ENCODE measurements around the gene REEP6.
"Not testable (repeated sequence)": the region's sequence is repeated elsewhere in the genome, so short reads cannot be mapped to it uniquely, and the experiment has no call there.

The REEP6 gene

DNA sequence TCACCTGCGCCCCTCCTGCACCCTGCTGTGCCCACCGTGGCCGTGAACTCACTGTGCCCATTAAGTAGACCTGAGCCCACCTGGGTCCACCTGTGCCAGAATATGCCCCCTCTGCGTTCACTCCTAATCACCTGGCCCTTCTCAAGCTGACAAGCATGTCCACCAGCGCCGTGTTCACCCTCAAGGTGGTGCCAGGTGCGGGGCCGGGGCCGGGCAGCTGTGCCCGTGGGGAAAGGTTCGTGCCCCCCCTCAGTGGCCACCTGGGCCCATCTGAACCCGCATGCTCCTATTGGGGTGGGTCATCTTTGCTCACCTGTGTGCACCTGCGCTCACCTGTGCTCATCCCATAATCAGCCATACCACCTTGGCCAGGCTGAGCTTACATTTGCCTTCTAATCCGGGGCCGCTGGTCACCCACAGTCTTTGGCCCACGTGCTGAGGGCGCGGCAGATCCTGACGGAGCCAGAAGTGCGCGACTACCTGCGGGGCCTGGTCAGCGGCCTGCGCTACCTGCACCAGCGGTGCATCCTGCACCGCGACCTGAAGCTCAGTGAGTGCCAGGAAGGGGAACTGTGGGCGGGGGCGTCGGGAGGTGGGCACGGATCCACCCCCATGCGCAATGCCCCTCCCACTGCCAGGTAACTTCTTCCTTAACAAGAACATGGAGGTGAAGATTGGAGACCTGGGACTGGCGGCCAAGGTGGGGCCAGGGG, 35.2 kb downstream of the REEP6 start:
- no peak for DNase-seq

DNA sequence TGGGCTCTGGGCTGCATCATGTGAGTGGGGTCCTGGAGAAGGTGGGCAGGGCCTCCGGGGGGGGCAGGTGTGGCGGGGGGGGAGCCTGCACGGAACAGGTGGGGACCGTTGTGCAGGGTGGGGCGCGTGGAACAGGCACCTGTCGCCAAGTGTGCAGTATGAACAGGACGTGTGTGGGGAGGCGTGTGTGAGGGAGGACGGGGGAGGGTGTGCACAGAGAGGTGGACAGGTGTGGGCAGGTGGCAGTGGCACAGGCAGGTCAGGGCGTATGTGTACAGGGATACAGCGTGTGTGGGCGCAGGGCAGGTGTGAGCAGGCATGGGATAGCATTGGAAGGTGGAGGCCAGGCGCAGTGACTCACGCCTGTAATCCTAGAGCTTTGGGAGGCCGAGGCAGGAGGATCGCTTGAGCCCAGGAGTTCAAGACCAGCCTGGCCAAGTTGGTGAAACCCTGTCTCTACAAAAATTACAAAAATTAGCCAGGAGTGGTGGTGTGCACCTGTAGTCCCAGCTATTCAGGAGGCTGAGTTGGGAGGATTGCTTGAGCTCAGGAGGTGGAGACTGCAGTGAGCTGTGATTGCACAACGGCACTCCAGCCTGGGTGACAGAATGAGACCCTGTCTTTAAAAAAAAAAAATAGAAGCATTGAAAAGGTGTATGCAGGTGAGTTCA, 36.1 kb downstream of the REEP6 start:
- DNase-seq: no peak

DNA sequence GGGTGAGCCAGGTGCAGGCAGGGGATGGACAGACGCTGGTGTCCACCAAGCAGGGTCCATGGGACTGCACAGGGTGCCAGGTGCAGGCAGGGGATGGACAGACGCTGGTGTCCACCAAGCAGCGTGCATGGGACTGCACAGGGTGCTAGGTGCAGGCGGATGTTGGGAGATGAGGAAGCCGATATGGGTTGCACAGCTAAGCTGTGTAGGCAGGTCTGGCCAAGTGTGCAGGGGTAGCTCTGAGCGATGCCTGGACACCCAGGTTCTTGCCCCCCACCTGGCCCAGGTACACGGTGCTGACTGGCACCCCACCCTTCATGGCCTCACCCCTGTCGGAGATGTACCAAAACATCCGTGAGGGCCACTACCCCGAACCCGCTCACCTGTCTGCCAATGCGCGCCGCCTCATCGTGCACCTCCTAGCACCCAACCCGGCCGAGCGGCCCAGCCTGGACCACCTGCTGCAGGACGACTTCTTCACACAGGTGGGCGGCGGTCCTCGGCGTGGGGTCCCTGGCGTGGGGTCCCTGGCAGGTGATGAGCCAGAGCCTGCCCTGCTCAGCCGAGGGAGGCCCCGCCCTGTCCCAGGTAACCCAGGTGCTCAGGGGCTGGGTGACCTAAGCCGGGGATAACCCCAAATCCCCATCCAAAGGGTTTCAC, 36.8 kb downstream of the REEP6 start:
- DNase-seq: no peak

DNA sequence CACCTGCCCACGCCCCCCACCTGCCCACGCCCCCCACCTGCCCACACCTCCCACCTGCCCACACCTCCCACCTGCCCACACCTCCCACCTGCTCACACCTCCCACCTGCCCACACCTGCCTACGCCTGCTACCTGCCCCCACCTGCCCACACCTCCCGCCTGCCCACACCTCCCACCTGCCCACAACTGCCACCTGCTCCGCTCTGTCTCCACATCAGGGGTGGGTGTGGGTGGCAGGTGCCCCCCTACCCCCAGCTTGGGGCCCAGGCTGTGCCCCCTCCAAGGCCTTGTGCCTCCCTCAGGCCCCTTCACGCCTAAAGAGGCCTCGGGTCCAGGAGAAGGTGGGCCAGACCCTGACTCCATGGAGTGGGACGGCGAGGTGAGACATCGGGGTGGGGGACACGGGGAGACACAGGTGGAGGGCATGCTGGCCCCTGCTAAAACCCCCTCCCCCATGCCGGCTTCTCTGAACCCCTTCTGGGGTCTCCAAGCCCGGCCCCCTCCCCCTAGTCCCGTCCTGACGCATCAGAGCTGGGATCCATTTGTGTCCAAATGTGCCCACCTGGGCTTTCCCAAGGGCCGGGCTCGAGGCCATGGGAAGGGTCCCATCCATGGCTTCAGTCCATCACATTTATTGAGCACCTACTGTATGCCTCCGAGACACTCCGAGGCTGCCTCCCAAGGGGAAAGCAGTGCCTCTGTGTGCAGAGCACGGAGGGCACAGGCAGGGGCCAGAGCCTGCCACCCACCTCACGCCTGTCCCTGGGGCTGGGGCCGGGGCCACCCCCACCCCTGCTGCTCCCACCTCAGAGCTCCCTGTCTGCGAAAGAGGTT, 37.8 kb downstream of the REEP6 start:
- no peak for DNase-seq

DNA sequence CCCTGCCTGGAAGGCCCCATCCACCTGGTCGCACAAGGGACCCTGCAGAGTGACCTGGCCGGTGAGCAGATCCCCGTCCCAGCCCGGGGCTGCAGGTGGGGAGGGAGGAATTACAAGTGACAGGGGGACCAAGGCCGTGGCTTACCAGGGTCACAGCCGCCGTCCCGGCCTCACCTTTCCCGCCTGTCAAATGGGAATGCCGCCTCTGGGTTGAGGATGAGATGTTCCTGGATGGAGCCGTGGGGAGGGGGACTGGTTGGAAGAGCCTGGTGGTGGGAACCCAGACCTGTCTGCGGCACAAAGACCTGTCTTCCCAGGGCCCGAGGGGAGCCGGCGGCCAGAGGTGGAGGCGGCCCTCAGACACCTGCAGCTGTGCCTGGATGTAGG, 38.4 kb downstream of the REEP6 start:
- DNase-seq: no peak

DNA sequence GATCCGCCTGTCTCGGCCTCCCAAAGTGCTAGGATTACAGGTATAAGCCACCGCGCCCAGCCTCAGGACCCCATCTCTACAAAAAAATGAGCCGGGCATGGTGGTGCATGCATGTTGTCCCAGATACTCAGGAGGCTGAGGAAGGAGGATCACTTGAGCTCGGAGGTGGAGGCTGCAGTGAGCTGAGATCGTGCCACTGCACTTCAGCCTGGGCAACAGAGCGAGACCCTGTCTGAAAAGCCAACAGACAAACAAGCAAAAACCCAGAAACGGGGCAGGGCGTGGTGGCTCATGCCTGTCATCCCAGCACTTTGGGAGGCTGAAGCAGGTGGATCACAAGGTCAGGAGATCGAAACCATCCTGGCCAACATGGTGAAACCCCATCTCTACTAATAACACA, 39.9 kb downstream of the REEP6 start:
- DNase-seq: not testable (repeated sequence)

DNA sequence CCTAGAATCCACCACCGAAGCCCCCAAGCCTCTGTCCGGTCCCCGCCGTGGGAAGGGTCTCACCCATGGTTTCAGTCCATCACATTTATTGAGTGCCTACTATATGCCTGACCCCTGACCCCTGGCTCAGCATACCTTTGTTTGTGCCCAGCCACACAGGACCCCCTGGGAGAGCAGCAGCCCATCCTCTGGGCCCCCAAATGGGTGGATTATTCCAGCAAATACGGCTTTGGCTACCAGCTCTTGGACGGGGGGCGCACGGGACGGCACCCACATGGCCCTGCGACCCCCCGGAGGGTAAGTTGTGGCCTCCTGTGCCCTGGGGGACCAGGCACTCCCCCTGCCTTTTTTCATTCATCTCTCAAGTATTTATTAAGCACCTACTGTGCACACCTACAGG, 40.6 kb downstream of the REEP6 start:
- DNase-seq: no peak

DNA sequence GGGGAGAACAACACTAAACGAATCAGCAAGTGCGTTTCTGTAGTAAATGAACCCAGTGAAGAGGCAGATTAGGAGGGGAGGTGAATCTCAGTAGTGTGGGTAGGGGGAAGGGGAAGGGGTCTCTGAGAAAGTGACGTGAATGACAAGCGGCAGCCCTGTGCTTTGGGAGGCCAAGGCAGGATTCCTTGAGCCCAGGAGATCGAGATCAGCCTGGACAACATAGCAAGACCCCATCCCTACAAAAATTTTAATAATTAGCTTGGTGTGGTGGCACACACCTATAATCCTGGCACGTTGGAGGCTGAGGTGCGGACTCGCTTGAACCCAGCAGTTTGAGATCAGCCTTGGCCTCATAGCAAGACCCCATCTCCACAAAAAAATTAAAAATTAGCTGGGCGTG, 41.0 kb downstream of the REEP6 start:
- no peak for DNase-seq

DNA sequence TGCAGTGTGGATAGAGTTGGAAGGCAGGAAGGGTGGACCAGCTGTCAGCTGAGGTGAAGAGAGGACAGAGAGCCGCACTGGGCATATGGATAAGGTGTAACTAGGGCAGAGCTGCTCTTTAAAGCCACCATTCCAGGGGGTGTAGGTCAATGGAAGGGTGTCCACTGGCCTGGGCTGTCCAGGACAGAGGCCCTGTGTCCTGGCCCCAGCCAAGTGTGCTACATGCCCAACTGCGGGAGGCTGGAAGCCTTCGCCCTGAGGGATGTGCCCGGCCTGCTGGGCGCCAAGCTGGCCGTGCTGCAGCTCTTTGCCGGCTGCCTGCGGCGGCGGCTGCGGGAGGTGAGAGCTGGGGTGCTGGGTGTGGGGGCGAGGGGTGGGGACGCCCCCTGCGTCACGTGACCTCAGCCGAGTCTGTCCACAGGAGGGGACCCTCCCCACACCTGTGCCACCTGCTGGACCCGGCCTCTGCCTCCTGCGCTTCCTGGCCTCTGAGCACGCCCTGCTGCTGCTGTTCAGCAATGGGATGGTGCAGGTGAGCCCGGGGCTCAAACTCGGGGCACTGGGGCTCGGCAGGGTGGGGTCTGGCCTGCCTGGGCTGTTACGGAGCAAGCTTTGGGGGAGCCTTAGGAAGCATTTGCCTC, 42.6 kb downstream of the REEP6 start:
- no peak for DNase-seq

DNA sequence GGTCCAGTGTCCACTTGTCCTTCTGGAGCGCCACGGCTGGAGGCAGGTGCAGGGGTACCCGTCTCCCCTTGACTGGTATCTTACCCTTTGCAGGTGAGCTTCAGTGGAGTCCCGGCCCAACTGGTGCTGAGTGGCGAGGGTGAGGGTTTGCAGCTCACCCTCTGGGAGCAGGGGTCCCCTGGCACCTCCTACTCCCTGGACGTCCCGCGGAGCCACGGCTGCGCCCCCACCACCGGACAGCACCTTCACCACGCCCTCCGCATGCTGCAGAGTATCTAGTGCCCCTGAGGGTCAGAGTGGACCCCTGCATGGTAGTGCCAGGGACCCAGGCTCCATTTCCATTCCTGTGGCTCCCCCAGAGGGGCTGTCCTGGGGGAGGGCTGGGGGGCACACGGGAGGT, 44.0 kb downstream of the REEP6 start:
- DNase-seq: no peak

DNA sequence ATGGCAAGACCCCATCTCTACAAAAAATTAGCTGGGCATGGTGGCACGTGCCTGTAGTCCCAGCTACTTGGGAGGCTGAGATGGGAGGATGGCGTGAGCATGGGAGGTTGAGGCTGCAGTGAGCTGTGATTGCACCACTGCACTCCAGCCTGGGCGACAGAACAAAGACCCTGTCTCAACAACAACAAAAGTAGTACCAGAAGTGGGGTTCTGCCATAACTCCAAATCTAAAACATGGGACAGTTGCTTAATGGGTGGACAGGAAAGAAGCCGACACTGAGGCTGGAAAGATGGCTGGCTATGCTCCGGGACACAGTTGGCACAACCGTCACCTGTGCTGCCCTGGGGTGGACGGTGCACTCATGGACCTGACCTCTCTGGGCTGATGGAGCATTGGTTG, 44.7 kb downstream of the REEP6 start:
- DNase-seq: not testable (repeated sequence)

DNA sequence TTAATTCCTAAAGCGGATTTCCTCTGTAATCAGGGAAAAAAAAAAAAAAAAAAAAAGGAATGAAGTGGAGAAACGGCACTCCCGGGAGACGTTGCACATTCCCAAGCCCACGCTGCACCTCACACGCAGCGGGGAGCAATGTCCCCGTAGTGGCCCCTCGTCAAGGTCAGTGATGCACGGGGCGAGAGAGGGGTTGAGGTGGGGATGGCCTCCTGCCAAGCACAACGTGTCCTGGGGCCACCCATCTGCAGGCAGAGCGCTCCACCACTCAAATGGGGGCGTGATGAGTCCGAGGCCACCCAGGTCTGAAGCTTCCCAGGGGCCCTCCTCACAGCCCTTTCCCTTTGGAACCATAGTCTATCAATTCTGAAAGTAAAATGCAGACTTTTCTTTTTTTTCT, 48.0 kb downstream of the REEP6 start:
- DNase-seq: no peak

DNA sequence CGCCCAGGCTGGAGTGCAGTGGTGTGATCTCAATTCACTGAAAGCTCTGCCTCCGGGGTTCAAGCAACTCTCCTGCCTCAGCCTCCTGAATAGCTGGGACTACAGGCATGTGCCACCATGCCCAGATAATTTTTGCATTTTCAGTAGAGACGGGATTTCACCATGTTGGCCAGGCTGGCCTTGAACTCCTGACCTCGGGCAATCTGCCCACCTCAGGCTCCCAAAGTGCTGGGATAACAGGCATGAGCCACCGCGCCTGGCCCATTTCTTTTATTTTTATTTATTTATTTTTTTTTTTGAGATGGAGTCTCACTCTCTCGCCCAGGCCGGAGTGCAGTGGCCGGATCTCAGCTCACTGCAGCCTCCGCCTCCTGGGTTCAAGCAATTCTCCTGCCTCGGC, 48.8 kb downstream of the REEP6 start:
- DNase-seq: not testable (repeated sequence)

DNA sequence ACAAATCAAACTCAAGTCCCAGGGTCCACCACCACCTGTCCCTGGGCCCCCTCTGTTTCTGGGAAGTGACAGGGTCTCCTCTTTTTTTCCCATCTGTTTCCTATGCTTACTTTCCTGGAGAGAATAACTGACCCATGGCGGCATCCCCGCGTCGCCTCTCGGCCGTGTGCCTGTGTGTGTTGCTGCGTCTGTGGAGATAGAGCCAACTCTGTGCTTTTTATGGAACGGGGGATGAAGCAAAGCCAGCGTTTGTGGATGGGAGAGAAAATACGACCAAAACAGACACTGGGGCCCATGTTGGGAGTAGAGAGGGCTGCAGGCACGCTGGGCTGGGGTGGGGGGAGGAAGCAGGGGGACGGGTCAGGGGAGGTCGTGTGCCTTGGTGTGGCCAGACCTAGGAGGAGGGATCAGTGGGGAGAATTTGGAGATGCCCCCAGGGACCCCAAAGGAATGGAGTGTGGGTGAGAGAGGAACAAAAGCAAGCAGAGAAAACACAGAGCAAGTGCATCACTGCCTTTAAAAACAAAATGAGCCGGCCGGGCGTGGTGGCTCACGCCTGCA, 49.5 kb downstream of the REEP6 start:
- DNase-seq: no peak

All from NCI-H1930 (cell line).